Right lobe of liver (tissue), 6 donors: ENCODE measurements around the gene PTEN. TPM values are rescaled to one million over a fixed set of nuclear protein-coding genes. Genes with fewer than 3 reads are reported as not detected.
A peak's percentile ranks its signal among the peaks of the same experiment; 100 is the strongest.
"Not testable (repeated sequence)": the region's sequence is repeated elsewhere in the genome, so short reads cannot be mapped to it uniquely, and the experiment has no call there.

Experiments used
- ATAC-seq, 4 donors: fragments of 200-7000 bp; cut with Tn5 transposase; one replicate each; pipeline ENCODE4 v1.9.1; 2020; ENCODE audit warnings: mild to moderate bottlenecking in 4 of 4, moderate library complexity in 4 of 4
- DNase-seq, 3 donors: peaks; one replicate each; pipeline ENCODE4 v3.0.0-alpha.2; 2020
- H3K27ac ChIP-seq, 3 donors: fragments of 200-600 bp; one replicate each; pipeline ENCODE4 v1.8.0; 2022
- H3K27me3 ChIP-seq, 2 donors: fragments of 200-600 bp; one replicate each; pipeline ENCODE4 v1.8.0; 2022
- H3K36me3 ChIP-seq, 4 donors: fragments of 200-600 bp; sonication (generic) in 1 of 4; one replicate each; pipeline versions ENCODE4 v1.5.1 to v1.8.0; 2017 to 2022; ENCODE audit warnings: control low read depth in 1 of 4
- H3K4me1 ChIP-seq, 4 donors: fragments of 200-600 bp; sonication (generic) in 1 of 4; one replicate each; pipeline versions ENCODE4 v1.5.1 to v1.8.0; 2017 to 2022; ENCODE audit warnings: control low read depth in 1 of 4
- H3K4me3 ChIP-seq, 3 donors: fragments of 200-600 bp; one replicate each; pipeline ENCODE4 v1.8.0; 2022
- H3K9me3 ChIP-seq, 4 donors: fragments of 200-600 bp; sonication (generic) in 1 of 4; one replicate each; pipeline versions ENCODE4 v1.5.1 to v1.8.0; 2017 to 2022; ENCODE audit warnings: control low read depth in 1 of 4
- POLR2A ChIP-seq: fragments of 450-650 bp; IDR thresholded peaks from one replicate; pipeline ENCODE4 v1.6.1; 2017; ENCODE audit warnings: antibody characterized with exemption, mild to moderate bottlenecking
- WGBS: methylation state at CpG from one replicate; pipeline ENCODE4 v1.1.6; 2018; ENCODE audit warnings: low coverage, low lambda C conversion rate; ENCODE audit not compliant: insufficient coverage; ENCODE audit errors: missing lambda C conversion rate; 5-methylcytosine and 5-hydroxymethylcytosine counted together
- intact Hi-C, 2 donors: fragments of 100-400 bp; cut with DNase I; formaldehyde crosslinking; loops; one replicate each; pipeline versions ENCODE4 v1.11.2 to v1.14.1; 2022
- total RNA-seq, 6 experiments: library from RNA; depleted of rRNA in 2 of 6; stranded (reverse); fragments of >200 nt in 2 of 6; fragmentation: NEBNext Ultra II Directional in 3 of 6; extraction: Animal tissue kit (Norgen Biotek cat#: 25700) in 3 of 6; gene quantifications; one replicate each; pipeline versions ENCODE4 v1.1.0 to v1.2.4, GENCODE V29; 2016 to 2023
- TF ChIP-seq, protein P1 (sequence below), 4 donors: fragments of 200-600 bp in 3 of 4; fragments of 450-650 bp in 1 of 4; IDR thresholded peaks; one replicate each; pipeline versions ENCODE4 v1.5.1 to v1.8.0; 2016 to 2022; ENCODE audit warnings: antibody characterized with exemption in 4 of 4, mild to moderate bottlenecking in 2 of 4
- donor health status: DM: no; HTN: yes; CAD: no.
- donor health status: DM: no; HTN: no; CAD: no.
- donor health status: DM: no; HTN: no; CAD: no.
- donor health status: DM: no; HTN: yes; CAD: no.
- donor health status: DM: no; HTN: yes; CAD: no.

PTEN gene
- total RNA-seq, 6 experiments from 2014 or later: 37.5 to 73.7 (median 50.4) TPM

DNA sequence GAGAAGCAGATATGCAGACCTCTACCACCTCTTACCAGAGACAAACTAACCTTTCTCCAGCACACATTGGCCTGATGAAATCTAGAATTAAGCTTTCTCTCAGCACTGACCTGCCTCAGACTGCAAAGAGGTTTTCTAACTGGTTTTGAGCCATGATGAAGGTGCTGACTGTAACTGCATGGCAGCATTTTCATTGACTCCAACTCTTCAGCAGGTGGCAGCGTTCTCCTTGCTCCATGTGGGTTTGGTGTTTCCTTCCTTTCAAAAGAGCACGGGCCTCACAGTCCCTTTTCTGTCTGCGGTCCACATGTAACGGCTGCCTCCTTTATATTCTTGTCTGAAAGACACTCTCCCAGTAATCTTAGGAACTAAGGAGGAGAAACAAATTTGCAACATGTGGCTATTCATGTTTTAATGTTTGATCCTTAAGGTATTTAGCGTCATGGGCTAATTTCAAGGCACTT is 12.7 kb upstream of the PTEN start:
- no peak for TF ChIP-seq POLR2A
- TF ChIP-seq, protein P1, sequence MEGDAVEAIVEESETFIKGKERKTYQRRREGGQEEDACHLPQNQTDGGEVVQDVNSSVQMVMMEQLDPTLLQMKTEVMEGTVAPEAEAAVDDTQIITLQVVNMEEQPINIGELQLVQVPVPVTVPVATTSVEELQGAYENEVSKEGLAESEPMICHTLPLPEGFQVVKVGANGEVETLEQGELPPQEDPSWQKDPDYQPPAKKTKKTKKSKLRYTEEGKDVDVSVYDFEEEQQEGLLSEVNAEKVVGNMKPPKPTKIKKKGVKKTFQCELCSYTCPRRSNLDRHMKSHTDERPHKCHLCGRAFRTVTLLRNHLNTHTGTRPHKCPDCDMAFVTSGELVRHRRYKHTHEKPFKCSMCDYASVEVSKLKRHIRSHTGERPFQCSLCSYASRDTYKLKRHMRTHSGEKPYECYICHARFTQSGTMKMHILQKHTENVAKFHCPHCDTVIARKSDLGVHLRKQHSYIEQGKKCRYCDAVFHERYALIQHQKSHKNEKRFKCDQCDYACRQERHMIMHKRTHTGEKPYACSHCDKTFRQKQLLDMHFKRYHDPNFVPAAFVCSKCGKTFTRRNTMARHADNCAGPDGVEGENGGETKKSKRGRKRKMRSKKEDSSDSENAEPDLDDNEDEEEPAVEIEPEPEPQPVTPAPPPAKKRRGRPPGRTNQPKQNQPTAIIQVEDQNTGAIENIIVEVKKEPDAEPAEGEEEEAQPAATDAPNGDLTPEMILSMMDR (IDR thresholded peaks at IDR 0.05): peak; percentile 64 to 77 (median 70)
- Histone ChIP-seq H3K4me1 (peaks cover 0 to 8% (median 2%) of the 10 kb centered on the region in 4 donors), H3K27me3 (no peaks in the 10 kb centered on the region), H3K9me3 (no peaks in the 10 kb centered on the region), H3K36me3 (no peaks in the 10 kb centered on the region), H3K27ac (no peak overlapping the region), H3K4me3 (no peak overlapping the region)
- ATAC-seq: peak; percentile 98 to 99 (median 99)
- 11% methylated on average over 5 of the region's 5 CpGs for WGBS
- peak; percentile 49 to 65 (median 60) for DNase-seq
- intact Hi-C loops: loop anchor here (10.0 kb wide), 2 partner anchors 544 to 704 kb away; no protein-coding TSS in a partner anchor

DNA sequence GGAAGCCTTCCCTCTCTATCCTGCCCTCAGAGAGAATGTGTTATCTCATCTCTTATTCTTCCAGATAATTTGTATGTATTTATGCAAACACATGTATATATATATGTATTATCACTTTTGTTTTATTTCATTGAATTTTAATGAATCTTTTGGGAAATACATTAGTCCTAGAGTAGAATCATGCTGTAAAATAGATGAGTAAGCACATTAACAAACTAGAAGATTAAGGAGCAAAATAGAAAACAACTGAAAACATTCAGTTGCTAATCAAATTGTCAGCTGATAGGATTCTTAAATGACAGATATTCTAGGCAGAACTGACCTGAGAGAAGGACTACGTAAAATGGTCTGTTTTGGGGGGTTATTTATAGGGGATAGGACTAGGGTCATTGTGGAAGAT is 11.3 kb upstream of the PTEN start:
- no peak for ATAC-seq
- Histone ChIP-seq H3K27ac (no peak overlapping the region), H3K4me3 (no peak overlapping the region), H3K9me3 (no peaks in the 10 kb centered on the region), H3K36me3 (no peaks in the 10 kb centered on the region), H3K27me3 (no peaks in the 10 kb centered on the region), H3K4me1 (peaks cover 0 to 8% (median 2%) of the 10 kb centered on the region in 4 donors)
- WGBS: 50% methylated on average over 1 of the region's 1 CpG
- intact Hi-C loops: loop anchor here (10.0 kb wide), 2 partner anchors 543 to 703 kb away; no protein-coding TSS in a partner anchor
- no peak for TF ChIP-seq POLR2A
- TF ChIP-seq, protein P1 (IDR thresholded peaks at IDR 0.05): no peak
- DNase-seq: no peak

DNA sequence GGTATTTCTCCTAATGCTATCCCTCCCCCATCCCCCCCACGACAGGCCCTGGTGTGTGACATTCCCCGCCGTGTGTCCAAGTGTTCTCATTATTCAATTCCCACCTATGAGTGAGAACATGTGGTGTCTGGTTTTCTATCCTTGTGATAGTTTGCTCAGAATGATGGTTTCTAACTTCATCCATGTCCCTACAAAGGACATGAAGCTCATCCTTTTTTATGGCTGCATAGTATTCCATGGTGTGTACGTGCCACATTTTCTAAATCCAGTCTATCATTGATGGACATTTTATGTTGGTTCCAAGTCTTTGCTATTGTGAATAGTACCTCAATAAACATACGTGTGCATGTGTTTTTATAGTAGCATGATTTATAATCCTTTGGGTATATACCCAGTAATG is 8.2 kb upstream of the PTEN start:
- not testable (repeated sequence) for DNase-seq, ATAC-seq, H3K9me3 ChIP-seq, H3K27ac ChIP-seq, H3K27me3 ChIP-seq, H3K4me1 ChIP-seq, H3K4me3 ChIP-seq, H3K36me3 ChIP-seq
- intact Hi-C loops: loop anchor here (10.0 kb wide), 2 partner anchors 540 to 700 kb away; no protein-coding TSS in a partner anchor
- 92% methylated on average over 5 of the region's 5 CpGs for WGBS

DNA sequence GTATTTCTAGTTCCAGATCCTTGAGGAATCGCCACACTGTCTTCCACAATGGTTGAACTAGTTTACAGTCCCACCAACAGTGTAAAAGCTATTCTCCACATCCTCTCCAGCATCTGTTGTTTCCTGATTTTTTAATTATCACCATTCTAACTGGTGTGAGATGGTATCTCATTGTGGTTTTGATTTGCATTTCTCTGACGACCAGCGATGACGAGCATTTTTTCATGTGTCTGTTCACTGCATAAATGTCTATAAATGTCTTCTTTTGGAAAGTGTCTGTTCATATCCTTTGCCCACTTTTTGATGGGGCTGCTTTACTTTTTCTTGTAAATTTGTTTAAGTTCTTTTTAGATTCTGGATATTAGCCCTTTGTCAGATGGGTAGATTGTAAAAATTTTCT is 7.8 kb upstream of the PTEN start:
- H3K36me3 ChIP-seq, DNase-seq, ATAC-seq, H3K27ac ChIP-seq, H3K9me3 ChIP-seq, H3K4me3 ChIP-seq, H3K27me3 ChIP-seq: not testable (repeated sequence)
- intact Hi-C loops: loop anchor here (10.0 kb wide), 2 partner anchors 539 to 699 kb away; no protein-coding TSS in a partner anchor
- H3K4me1 ChIP-seq: peaks cover 0 to 10% (median 4%) of the 10 kb centered on the region in 4 donors
- WGBS: 76% methylated on average over 4 of the region's 4 CpGs

DNA sequence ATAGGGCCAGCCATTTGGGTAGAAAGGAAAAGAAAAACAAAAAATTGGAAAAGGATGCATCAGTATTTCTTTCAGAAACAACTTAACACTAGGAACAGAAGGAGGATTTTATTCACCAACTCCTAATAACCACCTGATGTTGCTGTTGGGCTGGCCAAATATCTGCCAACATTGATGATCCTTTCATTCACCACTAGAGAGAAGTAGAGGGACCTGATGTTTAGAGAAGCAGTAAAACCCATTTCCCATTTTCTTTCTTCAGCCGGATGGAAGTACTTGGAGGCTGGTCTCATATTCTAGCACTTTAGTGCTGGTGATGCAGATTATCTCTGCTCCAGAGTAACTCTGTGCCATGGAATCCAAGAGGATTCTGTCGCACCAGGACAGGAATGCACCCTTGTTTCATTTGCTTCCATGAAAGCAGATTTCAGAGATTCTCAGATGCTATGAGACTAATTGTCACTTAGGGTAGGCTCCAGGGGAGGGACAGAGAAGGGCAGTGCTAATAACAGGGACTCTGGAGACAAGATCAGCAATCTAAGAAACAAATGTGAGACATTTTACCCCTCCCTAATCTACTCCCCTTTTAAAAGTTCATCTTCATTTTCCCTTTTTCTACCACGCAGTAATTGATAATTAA is 3.1 kb upstream of the PTEN start:
- ATAC-seq: peak in 1 of 4 donors; percentile 8
- H3K9me3 ChIP-seq: no peaks in the 10 kb centered on the region
- no peaks in the 10 kb centered on the region for H3K27me3 ChIP-seq
- TF ChIP-seq, protein P1 (IDR thresholded peaks at IDR 0.05): peak; percentile 54 to 76 (median 60)
- TF ChIP-seq POLR2A: no peak
- no peaks in the 10 kb centered on the region for H3K36me3 ChIP-seq
- no peak for DNase-seq
- peak overlapping the region in 2 of 3 donors; percentile 93 to 97 for H3K27ac ChIP-seq
- intact Hi-C loops: loop anchor here in 1 of 2 donors (10.0 kb wide), 1 partner anchor 255 kb away; no protein-coding TSS in a partner anchor
- no peak overlapping the region for H3K4me3 ChIP-seq
- peaks cover 0 to 11% (median 5%) of the 10 kb centered on the region in 4 donors for H3K4me1 ChIP-seq
- 43% methylated on average over 3 of the region's 3 CpGs for WGBS
